HepG2 (cell line): Measurements from ENCODE around the gene BPI. TPM values are rescaled to one million over a fixed set of nuclear protein-coding genes. Genes with fewer than 3 reads are reported as not detected.

Experiments used
- FOXA3 ChIP-seq: IDR thresholded peaks from 2 replicates; pipeline ENCODE4 v1.6.1; 2016; ENCODE audit warnings: missing genetic modification reagents, missing compliant biosample characterization
- GLI4 ChIP-seq: sonication (generic); formaldehyde crosslinking; IDR thresholded peaks from 2 replicates; pipeline ENCODE4 v1.5.1; 2020; ENCODE audit warnings: missing genetic modification reagents, mild to moderate bottlenecking, moderate library complexity, borderline replicate concordance
- ISX ChIP-seq: sonication (generic); formaldehyde crosslinking; conservative IDR thresholded peaks from 2 replicates; pipeline ENCODE4 v1.5.0; 2020; ENCODE audit warnings: missing genetic modification reagents
- KDM4B ChIP-seq: sonication (generic); formaldehyde crosslinking; IDR thresholded peaks from 2 replicates; pipeline ENCODE4 v1.4.0; 2020; ENCODE audit warnings: missing genetic modification reagents
- KLF16 ChIP-seq, 2 experiments: sonication (generic) in 1 of 2; formaldehyde crosslinking in 1 of 2; IDR thresholded peaks; 2 replicates each; pipeline versions ENCODE4 v1.6.1 to v1.8.0; 2016 to 2023; ENCODE audit warnings: missing genetic modification reagents in 2 of 2, missing compliant biosample characterization in 1 of 2
- MAFK ChIP-seq, 2 experiments: IDR thresholded peaks in 1 of 2; conservative IDR thresholded peaks in 1 of 2; 2 replicates each; pipeline ENCODE4 v1.6.1; 2011; ENCODE audit warnings: improper control_type of control experiment in 2 of 2, low read length in 2 of 2
- MEIS1 ChIP-seq: sonication (generic); formaldehyde crosslinking; IDR thresholded peaks from 2 replicates; pipeline ENCODE4 v1.9.0; 2021; ENCODE audit warnings: mild to moderate bottlenecking, missing genetic modification reagents, moderate library complexity, borderline replicate concordance
- NFRKB ChIP-seq: fragments of 450-650 bp; IDR thresholded peaks from 2 replicates; pipeline ENCODE4 v1.6.1; 2017
- PRPF4 ChIP-seq: fragments of 200-400 bp; formaldehyde crosslinking; IDR thresholded peaks from 2 replicates; pipeline ENCODE4 v1.6.1; 2016; ENCODE audit warnings: low read length, low read depth; ENCODE audit not compliant: poor library complexity, severe bottlenecking
- SETDB1 ChIP-seq: sonication (generic); formaldehyde crosslinking; IDR thresholded peaks from 2 replicates; pipeline ENCODE4 v1.5.1; 2020; ENCODE audit warnings: missing genetic modification reagents, mild to moderate bottlenecking, borderline replicate concordance
- SIN3B ChIP-seq: fragments of 150-350 bp; IDR thresholded peaks from 2 replicates; pipeline ENCODE4 v1.6.1; 2014; ENCODE audit warnings: low read length
- SRSF1 ChIP-seq: fragments of 200-400 bp; formaldehyde crosslinking; optimal IDR thresholded peaks from 2 replicates; pipeline ENCODE3; 2017; ENCODE audit warnings: mild to moderate bottlenecking, low read depth, low read length, moderate library complexity
- TRIM22 ChIP-seq: fragments of 450-650 bp; IDR thresholded peaks from 2 replicates; pipeline ENCODE4 v1.6.1; 2017
- UBTF ChIP-seq: sonication (generic); formaldehyde crosslinking; IDR thresholded peaks from 2 replicates; pipeline ENCODE4 v1.4.0; 2020; ENCODE audit warnings: mild to moderate bottlenecking, missing genetic modification reagents
- WIZ ChIP-seq: sonication (generic); formaldehyde crosslinking; IDR thresholded peaks from 2 replicates; pipeline ENCODE4 v1.5.1; 2020; ENCODE audit warnings: mild to moderate bottlenecking, missing genetic modification reagents
- ZNF749 ChIP-seq: sonication (generic); formaldehyde crosslinking; IDR thresholded peaks from 2 replicates; pipeline ENCODE4 v1.8.0; 2022; ENCODE audit warnings: mild to moderate bottlenecking, missing genetic modification reagents, moderate library complexity, borderline replicate concordance
- ZNF75D ChIP-seq: sonication (generic); formaldehyde crosslinking; IDR thresholded peaks from 2 replicates; pipeline ENCODE4 v1.8.1; 2023; ENCODE audit warnings: missing genetic modification reagents, mild to moderate bottlenecking, borderline replicate concordance
- ZNF766 ChIP-seq: sonication (generic); formaldehyde crosslinking; IDR thresholded peaks from 2 replicates; pipeline ENCODE4 v1.5.0; 2020; ENCODE audit warnings: missing genetic modification reagents, borderline replicate concordance
- polyA plus RNA-seq, 8 experiments: library from polyadenylated mRNA; depleted of rRNA in 3 of 8; stranded (reverse) in 7 of 8; unstranded in 1 of 8; fragments of >200 nt; fragmentation: Illumina TruSeq in 4 of 8; extraction: Trizol in 4 of 8; gene quantifications; 2 replicates each; pipeline versions ENCODE4 v1.2.1 to v1.2.3, GENCODE V29; 2011 to 2016; ENCODE audit warnings: low read depth in 4 of 8, missing spikeins in 1 of 8, mixed read lengths in 1 of 8; ENCODE audit not compliant: insufficient read depth in 1 of 8
- total RNA-seq, 5 experiments: library from RNA; depleted of rRNA; stranded (reverse); fragments of >200 nt; fragmentation: Illumina TruSeq; extraction: Trizol; gene quantifications; 2 replicates each; pipeline ENCODE4 v1.2.3, GENCODE V29; 2016; ENCODE audit warnings: low read depth in 1 of 5
- TF ChIP-seq, protein P1 (sequence below): sonication (generic); formaldehyde crosslinking; IDR thresholded peaks from 2 replicates; pipeline ENCODE4 v1.4.0; 2020; ENCODE audit warnings: missing genetic modification reagents
- TF ChIP-seq, protein P2 (sequence below): IDR thresholded peaks from 2 replicates; pipeline ENCODE4 v1.4.0; 2020; ENCODE audit warnings: mild to moderate bottlenecking, missing genetic modification reagents

The BPI gene
- total and polyA plus RNA-seq, 2 of the 13 experiments (the other 11 are each of a cell fraction or from before 2014, with no cell fraction given) = not detected

- TF ChIP-seq UBTF (CRISPR knock-in tag) (peak; percentile 60), WIZ (peak; percentile 90; the same call in 1 of the 2 replicates), PRPF4 (no peak), FOXA3 (CRISPR knock-in tag) (peak; percentile 72), MEIS1 (CRISPR knock-in tag) (no peak), ZNF766 (CRISPR knock-in tag) (no peak; the same call in 1 of the 2 replicates), SRSF1 (no peak), TRIM22 (no peak), ISX (CRISPR knock-in tag) (no peak), GLI4 (CRISPR knock-in tag) (peak; percentile 87; the same call in 1 of the 2 replicates), SETDB1 (peak; percentile 73; the same call in 1 of the 2 replicates), KDM4B (peak; percentile 77; the same call in 1 of the 2 replicates), SIN3B (no peak), ZNF75D (CRISPR knock-in tag) (no peak), NFRKB (no peak), ZNF749 (CRISPR knock-in tag) (no peak; the same call in 1 of the 2 replicates), MAFK (conservative IDR thresholded peaks at IDR 0.05 in 1 of 2, IDR thresholded peaks at IDR 0.05 in 1 of 2; ENCODE audit: low read length in 2 of 2) (no peak), KLF16 (CRISPR knock-in tag; IDR thresholded peaks at IDR 0.05) (peak in 1 of 2 experiments; percentile 77; a peak in 2 of 4 replicates)
- TF ChIP-seq, protein P1, sequence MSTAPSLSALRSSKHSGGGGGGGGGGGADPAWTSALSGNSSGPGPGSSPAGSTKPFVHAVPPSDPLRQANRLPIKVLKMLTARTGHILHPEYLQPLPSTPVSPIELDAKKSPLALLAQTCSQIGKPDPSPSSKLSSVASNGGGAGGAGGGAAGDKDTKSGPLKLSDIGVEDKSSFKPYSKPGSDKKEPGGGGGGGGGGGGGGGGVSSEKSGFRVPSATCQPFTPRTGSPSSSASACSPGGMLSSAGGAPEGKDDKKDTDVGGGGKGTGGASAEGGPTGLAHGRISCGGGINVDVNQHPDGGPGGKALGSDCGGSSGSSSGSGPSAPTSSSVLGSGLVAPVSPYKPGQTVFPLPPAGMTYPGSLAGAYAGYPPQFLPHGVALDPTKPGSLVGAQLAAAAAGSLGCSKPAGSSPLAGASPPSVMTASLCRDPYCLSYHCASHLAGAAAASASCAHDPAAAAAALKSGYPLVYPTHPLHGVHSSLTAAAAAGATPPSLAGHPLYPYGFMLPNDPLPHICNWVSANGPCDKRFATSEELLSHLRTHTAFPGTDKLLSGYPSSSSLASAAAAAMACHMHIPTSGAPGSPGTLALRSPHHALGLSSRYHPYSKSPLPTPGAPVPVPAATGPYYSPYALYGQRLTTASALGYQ = no peak
- TF ChIP-seq, protein P2, sequence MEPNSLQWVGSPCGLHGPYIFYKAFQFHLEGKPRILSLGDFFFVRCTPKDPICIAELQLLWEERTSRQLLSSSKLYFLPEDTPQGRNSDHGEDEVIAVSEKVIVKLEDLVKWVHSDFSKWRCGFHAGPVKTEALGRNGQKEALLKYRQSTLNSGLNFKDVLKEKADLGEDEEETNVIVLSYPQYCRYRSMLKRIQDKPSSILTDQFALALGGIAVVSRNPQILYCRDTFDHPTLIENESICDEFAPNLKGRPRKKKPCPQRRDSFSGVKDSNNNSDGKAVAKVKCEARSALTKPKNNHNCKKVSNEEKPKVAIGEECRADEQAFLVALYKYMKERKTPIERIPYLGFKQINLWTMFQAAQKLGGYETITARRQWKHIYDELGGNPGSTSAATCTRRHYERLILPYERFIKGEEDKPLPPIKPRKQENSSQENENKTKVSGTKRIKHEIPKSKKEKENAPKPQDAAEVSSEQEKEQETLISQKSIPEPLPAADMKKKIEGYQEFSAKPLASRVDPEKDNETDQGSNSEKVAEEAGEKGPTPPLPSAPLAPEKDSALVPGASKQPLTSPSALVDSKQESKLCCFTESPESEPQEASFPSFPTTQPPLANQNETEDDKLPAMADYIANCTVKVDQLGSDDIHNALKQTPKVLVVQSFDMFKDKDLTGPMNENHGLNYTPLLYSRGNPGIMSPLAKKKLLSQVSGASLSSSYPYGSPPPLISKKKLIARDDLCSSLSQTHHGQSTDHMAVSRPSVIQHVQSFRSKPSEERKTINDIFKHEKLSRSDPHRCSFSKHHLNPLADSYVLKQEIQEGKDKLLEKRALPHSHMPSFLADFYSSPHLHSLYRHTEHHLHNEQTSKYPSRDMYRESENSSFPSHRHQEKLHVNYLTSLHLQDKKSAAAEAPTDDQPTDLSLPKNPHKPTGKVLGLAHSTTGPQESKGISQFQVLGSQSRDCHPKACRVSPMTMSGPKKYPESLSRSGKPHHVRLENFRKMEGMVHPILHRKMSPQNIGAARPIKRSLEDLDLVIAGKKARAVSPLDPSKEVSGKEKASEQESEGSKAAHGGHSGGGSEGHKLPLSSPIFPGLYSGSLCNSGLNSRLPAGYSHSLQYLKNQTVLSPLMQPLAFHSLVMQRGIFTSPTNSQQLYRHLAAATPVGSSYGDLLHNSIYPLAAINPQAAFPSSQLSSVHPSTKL (CRISPR knock-in tag) = peak; percentile 63
Observed at GRCh38 chr20:38343311-38344106, 39.6 kb downstream of the BPI start (continued).
